ENCODE measurements around the gene RET.
"Not testable (repeated sequence)": the region's sequence is repeated elsewhere in the genome, so short reads cannot be mapped to it uniquely, and the experiment has no call there.

The RET gene

GRCh38 chr10:43079856-43080255 is 3.0 kb downstream of the RET start:
- no peak for DNase-seq

- DNase-seq = no peak
These were observed 5.2 kb downstream of the RET start for GRCh38 chr10:43082087-43082486.

- no peak for DNase-seq
These were observed 5.9 kb downstream of the RET start for GRCh38 chr10:43082746-43083145.

- DNase-seq = no peak
These were observed 6.9 kb downstream of the RET start for GRCh38 chr10:43083764-43084163.

- DNase-seq = no peak
These were observed 7.9 kb downstream of the RET start for GRCh38 chr10:43084812-43085211.

- no peak for DNase-seq
These were observed 9.6 kb downstream of the RET start for GRCh38 chr10:43086321-43086942.

- DNase-seq = no peak
These were observed 12.7 kb downstream of the RET start for GRCh38 chr10:43089519-43089918.

- no peak for DNase-seq
These were observed 13.3 kb downstream of the RET start for GRCh38 chr10:43090188-43090587.

GRCh38 chr10:43090664-43091063 is 13.8 kb downstream of the RET start:
- no peak for DNase-seq

- DNase-seq = no peak
These were observed 15.0 kb downstream of the RET start for GRCh38 chr10:43091846-43092245.

GRCh38 chr10:43093423-43094076 is 16.7 kb downstream of the RET start:
- no peak for DNase-seq

GRCh38 chr10:43094085-43094484 is 17.2 kb downstream of the RET start:
- DNase-seq = no peak

GRCh38 chr10:43099339-43099738 is 22.5 kb downstream of the RET start:
- DNase-seq = not testable (repeated sequence)

GRCh38 chr10:43099928-43100327 is 23.1 kb downstream of the RET start:
- no peak for DNase-seq

GRCh38 chr10:43100366-43100765 is 23.5 kb downstream of the RET start:
- DNase-seq = no peak

GRCh38 chr10:43102063-43102828 is 25.4 kb downstream of the RET start:
- DNase-seq = no peak

- peak; percentile 40 to 81 (median 61) for DNase-seq
These were observed 28.5 kb downstream of the RET start for GRCh38 chr10:43105102-43105955.

- DNase-seq = no peak
These were observed 29.0 kb downstream of the RET start for GRCh38 chr10:43105956-43106229.

- DNase-seq = no peak
These were observed 29.6 kb downstream of the RET start for GRCh38 chr10:43106256-43107091.

GRCh38 chr10:43108951-43109350 is 32.1 kb downstream of the RET start:
- DNase-seq = no peak

- DNase-seq = no peak
These were observed 32.9 kb downstream of the RET start for GRCh38 chr10:43109671-43110249.
